ENCODE measurements around the gene HIVEP3. TPM values are rescaled to one million over a fixed set of nuclear protein-coding genes. Genes with fewer than 3 reads are reported as not detected.

The HIVEP3 gene
- total and polyA plus RNA-seq, 3 donors from 2014 or later = 4.8 to 7.3 (median 7.2) TPM

DNA sequence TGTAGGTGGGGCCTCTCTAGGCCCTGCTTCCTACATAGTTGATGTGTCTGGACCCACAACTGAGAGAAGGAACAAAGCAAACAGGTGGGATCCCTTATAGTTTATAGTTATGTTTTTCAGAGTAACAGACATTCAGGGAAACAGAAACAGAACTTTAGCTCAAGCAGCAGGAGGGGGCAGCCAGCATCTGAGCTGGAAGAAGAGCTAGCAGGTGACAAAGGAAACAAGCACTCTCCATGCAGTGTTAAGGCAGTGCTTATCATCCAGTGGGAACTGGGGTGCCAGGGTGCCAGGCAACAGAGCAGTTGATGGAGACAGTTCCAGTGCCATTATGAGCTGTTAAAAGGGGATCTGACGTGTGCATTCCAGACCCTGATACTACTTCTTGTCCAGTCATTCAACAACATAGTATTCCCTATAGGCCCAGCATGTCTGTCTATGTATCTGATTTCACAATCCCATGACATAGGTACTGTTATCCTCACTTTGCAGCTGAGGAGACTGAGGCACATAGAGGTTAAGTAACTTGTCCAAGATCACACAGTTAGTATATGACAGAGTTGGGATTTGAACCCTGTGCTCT is 13.5 kb downstream of the HIVEP3 start:
- no peak overlapping the region for H3K4me3 ChIP-seq
- no peak for DNase-seq
- WGBS, 2 donors = 90 to 100% methylated on average over 1 of the region's 1 CpG
- intact Hi-C loops (cut with DNase I; ENCODE audit: low total_unique reads) = no loop called here
- no peaks in the 10 kb centered on the region for H3K4me1 ChIP-seq
- TF ChIP-seq, protein P1, sequence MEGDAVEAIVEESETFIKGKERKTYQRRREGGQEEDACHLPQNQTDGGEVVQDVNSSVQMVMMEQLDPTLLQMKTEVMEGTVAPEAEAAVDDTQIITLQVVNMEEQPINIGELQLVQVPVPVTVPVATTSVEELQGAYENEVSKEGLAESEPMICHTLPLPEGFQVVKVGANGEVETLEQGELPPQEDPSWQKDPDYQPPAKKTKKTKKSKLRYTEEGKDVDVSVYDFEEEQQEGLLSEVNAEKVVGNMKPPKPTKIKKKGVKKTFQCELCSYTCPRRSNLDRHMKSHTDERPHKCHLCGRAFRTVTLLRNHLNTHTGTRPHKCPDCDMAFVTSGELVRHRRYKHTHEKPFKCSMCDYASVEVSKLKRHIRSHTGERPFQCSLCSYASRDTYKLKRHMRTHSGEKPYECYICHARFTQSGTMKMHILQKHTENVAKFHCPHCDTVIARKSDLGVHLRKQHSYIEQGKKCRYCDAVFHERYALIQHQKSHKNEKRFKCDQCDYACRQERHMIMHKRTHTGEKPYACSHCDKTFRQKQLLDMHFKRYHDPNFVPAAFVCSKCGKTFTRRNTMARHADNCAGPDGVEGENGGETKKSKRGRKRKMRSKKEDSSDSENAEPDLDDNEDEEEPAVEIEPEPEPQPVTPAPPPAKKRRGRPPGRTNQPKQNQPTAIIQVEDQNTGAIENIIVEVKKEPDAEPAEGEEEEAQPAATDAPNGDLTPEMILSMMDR (IDR thresholded peaks at IDR 0.05) = no peak
- TF ChIP-seq POLR2A (IDR thresholded peaks at IDR 0.05) = no peak
- no peaks in the 10 kb centered on the region for H3K27me3 ChIP-seq
- no peaks in the 10 kb centered on the region for H3K9me3 ChIP-seq
- H3K27ac ChIP-seq = no peak overlapping the region
- no peaks in the 10 kb centered on the region for H3K36me3 ChIP-seq (ENCODE audit: low read depth, missing control alignments)

DNA sequence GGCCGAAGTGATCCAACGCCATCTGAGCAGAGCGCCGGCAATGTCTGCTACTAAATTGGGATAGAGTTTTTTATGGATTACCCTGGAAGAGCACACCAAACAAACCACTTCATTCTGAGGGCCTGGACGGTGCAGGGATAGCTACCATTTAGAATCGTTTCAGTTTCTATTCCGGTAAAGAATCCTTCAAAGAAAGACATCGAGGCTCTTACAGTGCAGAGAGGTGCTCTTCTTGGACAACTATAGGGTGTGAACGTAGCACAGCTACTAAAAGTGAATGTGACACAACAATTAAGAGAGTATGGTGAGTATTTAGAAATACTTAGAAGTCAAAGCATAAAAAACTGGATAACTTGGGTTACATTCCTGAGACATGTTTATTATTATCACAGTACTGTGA is 16.1 kb downstream of the HIVEP3 start:
- 80 to 85% methylated on average over 9 of the region's 9 CpGs for WGBS, 2 donors
- no peak for DNase-seq
- Histone ChIP-seq H3K4me1 (no peaks in the 10 kb centered on the region), H3K36me3 (ENCODE audit: low read depth, missing control alignments) (no peaks in the 10 kb centered on the region), H3K27me3 (no peaks in the 10 kb centered on the region), H3K4me3 (no peak overlapping the region), H3K9me3 (no peaks in the 10 kb centered on the region), H3K27ac (no peak overlapping the region)
- intact Hi-C loops (cut with DNase I; ENCODE audit: low total_unique reads) = no loop called here
- TF ChIP-seq, protein P1 (IDR thresholded peaks at IDR 0.05) = no peak
- TF ChIP-seq POLR2A (IDR thresholded peaks at IDR 0.05) = no peak

DNA sequence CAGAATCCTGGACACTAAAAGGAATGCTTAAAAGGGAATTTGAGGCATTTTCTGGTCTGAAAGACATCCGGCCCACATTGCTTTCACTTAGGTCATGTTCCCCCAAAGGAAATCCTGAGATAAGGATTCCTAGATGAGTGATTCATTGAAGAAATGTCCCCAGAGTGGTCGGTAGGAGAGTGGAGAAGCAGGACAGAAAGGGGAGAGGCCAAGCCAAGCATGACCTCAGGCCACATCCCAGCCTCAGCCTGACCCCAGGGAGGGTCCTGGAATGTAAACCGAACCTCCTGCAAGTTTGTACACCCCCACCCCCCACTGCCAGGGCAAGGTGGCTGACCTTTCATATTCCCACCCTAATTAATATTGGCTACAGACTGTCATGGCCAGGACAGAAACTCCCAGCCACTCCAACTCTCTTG is 16.6 kb downstream of the HIVEP3 start:
- no peaks in the 10 kb centered on the region for H3K36me3 ChIP-seq (ENCODE audit: low read depth, missing control alignments)
- no peaks in the 10 kb centered on the region for H3K9me3 ChIP-seq
- WGBS, 2 donors = 35 to 45% methylated on average over 2 to 3 of the region's 3 CpGs
- TF ChIP-seq, protein P1 (IDR thresholded peaks at IDR 0.05) = no peak
- no peak for TF ChIP-seq POLR2A (IDR thresholded peaks at IDR 0.05)
- H3K4me1 ChIP-seq = no peaks in the 10 kb centered on the region
- no peak overlapping the region for H3K4me3 ChIP-seq
- intact Hi-C loops (cut with DNase I; ENCODE audit: low total_unique reads) = no loop called here
- no peaks in the 10 kb centered on the region for H3K27me3 ChIP-seq
- H3K27ac ChIP-seq = no peak overlapping the region
- no peak for DNase-seq

DNA sequence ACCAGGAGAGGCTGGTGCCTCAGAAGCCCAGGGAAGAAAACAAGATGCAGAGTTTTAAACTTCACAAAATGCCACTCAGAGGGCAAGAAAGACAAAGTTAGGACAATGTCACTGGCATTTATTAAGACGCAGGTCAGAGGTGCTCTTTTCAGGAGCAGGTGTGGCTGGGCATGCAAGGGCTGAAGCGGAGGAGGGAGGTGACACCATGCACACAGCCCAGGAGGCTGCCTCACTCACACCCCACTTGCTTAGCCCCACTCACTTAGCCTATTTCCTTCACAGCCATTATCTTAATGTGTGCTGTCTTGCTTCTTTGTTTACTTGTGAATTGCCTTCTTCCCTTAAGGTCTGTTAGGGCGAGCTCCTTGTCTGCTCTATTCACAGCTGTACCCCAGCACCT is 17.2 kb downstream of the HIVEP3 start:
- TF ChIP-seq, protein P1 (IDR thresholded peaks at IDR 0.05) = no peak
- no peak for TF ChIP-seq POLR2A (IDR thresholded peaks at IDR 0.05)
- H3K27ac ChIP-seq = no peak overlapping the region
- WGBS, 2 donors = 92 to 97% methylated on average over 3 of the region's 3 CpGs
- no peaks in the 10 kb centered on the region for H3K36me3 ChIP-seq (ENCODE audit: low read depth, missing control alignments)
- H3K9me3 ChIP-seq = no peaks in the 10 kb centered on the region
- no peak overlapping the region for H3K4me3 ChIP-seq
- intact Hi-C loops (cut with DNase I; ENCODE audit: low total_unique reads) = no loop called here
- no peaks in the 10 kb centered on the region for H3K4me1 ChIP-seq
- no peak for DNase-seq
- no peaks in the 10 kb centered on the region for H3K27me3 ChIP-seq
